K562 (cell line): ENCODE results near the gene FOXK2. TPM values are rescaled to one million over a fixed set of nuclear protein-coding genes. Genes with fewer than 3 reads are reported as not detected.

Source experiments
- ADNP ChIP-seq: fragments of 200-800 bp; sonication (Bioruptor generic); IDR thresholded peaks from 2 replicates; pipeline ENCODE4 v1.6.1; 2016; ENCODE audit warnings: missing genetic modification characterization, missing compliant biosample characterization
- CHD1 ChIP-seq: fragments of 200-600 bp; sonication (generic); IDR thresholded peaks from one replicate; pipeline ENCODE4 v1.6.1; 2012; ENCODE audit warnings: mild to moderate bottlenecking, moderate library complexity, low read length, inconsistent platforms
- FIP1L1 ChIP-seq: fragments of 200-400 bp; formaldehyde crosslinking; IDR thresholded peaks from 2 replicates; pipeline ENCODE4 v1.6.1; 2018; ENCODE audit warnings: mild to moderate bottlenecking, low read depth, low read length; ENCODE audit not compliant: poor library complexity, severe bottlenecking
- GTF2E2 ChIP-seq: fragments of 200-800 bp; sonication (Bioruptor generic); IDR thresholded peaks from 2 replicates; pipeline ENCODE4 v1.6.1; 2016; ENCODE audit warnings: missing genetic modification characterization, missing compliant biosample characterization
- NFIC ChIP-seq: fragments of 450-650 bp; IDR thresholded peaks from 2 replicates; pipeline ENCODE4 v1.6.1; 2017; ENCODE audit warnings: mild to moderate bottlenecking, inconsistent platforms
- PCBP1 ChIP-seq: fragments of 200-400 bp; formaldehyde crosslinking; IDR thresholded peaks from 2 replicates; pipeline ENCODE4 v1.6.1; 2018; ENCODE audit warnings: mild to moderate bottlenecking, low read depth, low read length; ENCODE audit not compliant: poor library complexity, severe bottlenecking
- SNIP1 ChIP-seq: fragments of 450-650 bp; IDR thresholded peaks from 2 replicates; pipeline ENCODE4 v1.7.1; 2017; ENCODE audit warnings: low read depth, mild to moderate bottlenecking
- TCF15 ChIP-seq: fragments of 250-450 bp; sonication (Bioruptor Pico); IDR thresholded peaks from 2 replicates; pipeline ENCODE4 v1.8.0; 2022; ENCODE audit warnings: moderate library complexity, mild to moderate bottlenecking, inconsistent platforms
- XRCC3 ChIP-seq: fragments of 450-650 bp; IDR thresholded peaks from 2 replicates; pipeline ENCODE4 v1.6.1; 2017; ENCODE audit warnings: mild to moderate bottlenecking, moderate library complexity
- ZNF408 ChIP-seq: fragments of 250-450 bp; sonication (Bioruptor Pico); IDR thresholded peaks from 2 replicates; pipeline ENCODE4 v1.4.0; 2020; ENCODE audit warnings: low read depth, mild to moderate bottlenecking, moderate library complexity
- polyA plus RNA-seq, 8 experiments: library from polyadenylated mRNA; depleted of rRNA in 4 of 8; stranded (reverse) in 5 of 8; unstranded in 3 of 8; fragments of >200 nt; fragmentation: Nextera tagmentation in 2 of 8; fragmentation: Illumina TruSeq in 1 of 8; extraction: Ambion mirVana in 2 of 8; extraction: Trizol in 1 of 8; gene quantifications; 2 replicates each; pipeline versions ENCODE4 v1.2.1 to v1.2.3, GENCODE V29; 2011 to 2014; ENCODE audit warnings: inconsistent platforms in 1 of 8, missing spikeins in 1 of 8
- total RNA-seq, 7 experiments: library from RNA; depleted of rRNA in 6 of 7; stranded (reverse); fragments of >200 nt in 6 of 7; fragmentation: Illumina TruSeq in 2 of 7; extraction: Trizol in 2 of 7; gene quantifications; 2 replicates each; pipeline versions ENCODE4 v1.2.1 to v1.2.3, GENCODE V29; 2011 to 2021; ENCODE audit warnings: low replicate concordance in 1 of 7
- TF ChIP-seq, protein P1 (sequence below): fragments of 450-650 bp; formaldehyde crosslinking; IDR thresholded peaks from 2 replicates; pipeline ENCODE4 v1.4.0; 2020; ENCODE audit warnings: mild to moderate bottlenecking
- TF ChIP-seq, protein P2 (sequence below): sonication (generic); formaldehyde crosslinking; IDR thresholded peaks from 2 replicates; pipeline ENCODE4 v1.8.0; 2023; ENCODE audit warnings: mild to moderate bottlenecking, missing genetic modification reagents
- TF ChIP-seq, protein P3 (sequence below): IDR thresholded peaks from 2 replicates; pipeline ENCODE4 v1.6.1; 2011; ENCODE audit not compliant: insufficient read length; ENCODE audit errors: extremely low read depth
- TF ChIP-seq, protein P4 (sequence below): sonication (generic); formaldehyde crosslinking; IDR thresholded peaks from 2 replicates; pipeline ENCODE4 v1.8.1; 2023; ENCODE audit warnings: mild to moderate bottlenecking, missing genetic modification reagents

The FOXK2 gene
- total and polyA plus RNA-seq, 9 of the 15 experiments (the other 6 are each of a cell fraction or from before 2014, with no cell fraction given): 3.0 to 86.0 (median 44.1) TPM

GRCh38 chr17:82494236-82495055, 25.1 kb upstream of the FOXK2 start (continued):
- TF ChIP-seq FIP1L1: no peak
- TF ChIP-seq PCBP1: no peak
- no peak for TF ChIP-seq TCF15
- TF ChIP-seq, protein P1, sequence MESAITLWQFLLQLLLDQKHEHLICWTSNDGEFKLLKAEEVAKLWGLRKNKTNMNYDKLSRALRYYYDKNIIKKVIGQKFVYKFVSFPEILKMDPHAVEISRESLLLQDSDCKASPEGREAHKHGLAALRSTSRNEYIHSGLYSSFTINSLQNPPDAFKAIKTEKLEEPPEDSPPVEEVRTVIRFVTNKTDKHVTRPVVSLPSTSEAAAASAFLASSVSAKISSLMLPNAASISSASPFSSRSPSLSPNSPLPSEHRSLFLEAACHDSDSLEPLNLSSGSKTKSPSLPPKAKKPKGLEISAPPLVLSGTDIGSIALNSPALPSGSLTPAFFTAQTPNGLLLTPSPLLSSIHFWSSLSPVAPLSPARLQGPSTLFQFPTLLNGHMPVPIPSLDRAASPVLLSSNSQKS (CRISPR knock-in tag): no peak
- TF ChIP-seq GTF2E2 (tag): no peak
- no peak for TF ChIP-seq XRCC3
- TF ChIP-seq, protein P2, sequence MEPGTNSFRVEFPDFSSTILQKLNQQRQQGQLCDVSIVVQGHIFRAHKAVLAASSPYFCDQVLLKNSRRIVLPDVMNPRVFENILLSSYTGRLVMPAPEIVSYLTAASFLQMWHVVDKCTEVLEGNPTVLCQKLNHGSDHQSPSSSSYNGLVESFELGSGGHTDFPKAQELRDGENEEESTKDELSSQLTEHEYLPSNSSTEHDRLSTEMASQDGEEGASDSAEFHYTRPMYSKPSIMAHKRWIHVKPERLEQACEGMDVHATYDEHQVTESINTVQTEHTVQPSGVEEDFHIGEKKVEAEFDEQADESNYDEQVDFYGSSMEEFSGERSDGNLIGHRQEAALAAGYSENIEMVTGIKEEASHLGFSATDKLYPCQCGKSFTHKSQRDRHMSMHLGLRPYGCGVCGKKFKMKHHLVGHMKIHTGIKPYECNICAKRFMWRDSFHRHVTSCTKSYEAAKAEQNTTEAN (CRISPR knock-in tag): peak; percentile 78; the same call in 1 of the 2 replicates
- TF ChIP-seq ZNF408 (CRISPR knock-in tag): no peak
- TF ChIP-seq NFIC: peak; percentile 86
- TF ChIP-seq, protein P3, sequence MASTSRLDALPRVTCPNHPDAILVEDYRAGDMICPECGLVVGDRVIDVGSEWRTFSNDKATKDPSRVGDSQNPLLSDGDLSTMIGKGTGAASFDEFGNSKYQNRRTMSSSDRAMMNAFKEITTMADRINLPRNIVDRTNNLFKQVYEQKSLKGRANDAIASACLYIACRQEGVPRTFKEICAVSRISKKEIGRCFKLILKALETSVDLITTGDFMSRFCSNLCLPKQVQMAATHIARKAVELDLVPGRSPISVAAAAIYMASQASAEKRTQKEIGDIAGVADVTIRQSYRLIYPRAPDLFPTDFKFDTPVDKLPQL: no peak
- TF ChIP-seq CHD1: no peak
- TF ChIP-seq ADNP (tag): peak; percentile 99
- TF ChIP-seq, protein P4, sequence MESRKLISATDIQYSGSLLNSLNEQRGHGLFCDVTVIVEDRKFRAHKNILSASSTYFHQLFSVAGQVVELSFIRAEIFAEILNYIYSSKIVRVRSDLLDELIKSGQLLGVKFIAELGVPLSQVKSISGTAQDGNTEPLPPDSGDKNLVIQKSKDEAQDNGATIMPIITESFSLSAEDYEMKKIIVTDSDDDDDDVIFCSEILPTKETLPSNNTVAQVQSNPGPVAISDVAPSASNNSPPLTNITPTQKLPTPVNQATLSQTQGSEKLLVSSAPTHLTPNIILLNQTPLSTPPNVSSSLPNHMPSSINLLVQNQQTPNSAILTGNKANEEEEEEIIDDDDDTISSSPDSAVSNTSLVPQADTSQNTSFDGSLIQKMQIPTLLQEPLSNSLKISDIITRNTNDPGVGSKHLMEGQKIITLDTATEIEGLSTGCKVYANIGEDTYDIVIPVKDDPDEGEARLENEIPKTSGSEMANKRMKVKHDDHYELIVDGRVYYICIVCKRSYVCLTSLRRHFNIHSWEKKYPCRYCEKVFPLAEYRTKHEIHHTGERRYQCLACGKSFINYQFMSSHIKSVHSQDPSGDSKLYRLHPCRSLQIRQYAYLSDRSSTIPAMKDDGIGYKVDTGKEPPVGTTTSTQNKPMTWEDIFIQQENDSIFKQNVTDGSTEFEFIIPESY: peak; percentile 92
- TF ChIP-seq SNIP1: no peak
